Right lobe of liver (tissue), 6 donors: ENCODE measurements around the gene HOXB5. TPM values are rescaled to one million over a fixed set of nuclear protein-coding genes. Genes with fewer than 3 reads are reported as not detected.

Source experiments
- ATAC-seq, 4 donors: fragments of 200-7000 bp; cut with Tn5 transposase; one replicate each; pipeline ENCODE4 v1.9.1; 2020; ENCODE audit warnings: mild to moderate bottlenecking in 4 of 4, moderate library complexity in 4 of 4
- DNase-seq, 3 donors: peaks; one replicate each; pipeline ENCODE4 v3.0.0-alpha.2; 2020
- H3K27ac ChIP-seq, 3 donors: fragments of 200-600 bp; one replicate each; pipeline ENCODE4 v1.8.0; 2022
- H3K27me3 ChIP-seq, 2 donors: fragments of 200-600 bp; one replicate each; pipeline ENCODE4 v1.8.0; 2022
- H3K36me3 ChIP-seq, 4 donors: fragments of 200-600 bp; sonication (generic) in 1 of 4; one replicate each; pipeline versions ENCODE4 v1.5.1 to v1.8.0; 2017 to 2022; ENCODE audit warnings: control low read depth in 1 of 4
- H3K4me1 ChIP-seq, 4 donors: fragments of 200-600 bp; sonication (generic) in 1 of 4; one replicate each; pipeline versions ENCODE4 v1.5.1 to v1.8.0; 2017 to 2022; ENCODE audit warnings: control low read depth in 1 of 4
- H3K4me3 ChIP-seq, 3 donors: fragments of 200-600 bp; one replicate each; pipeline ENCODE4 v1.8.0; 2022
- H3K9me3 ChIP-seq, 4 donors: fragments of 200-600 bp; sonication (generic) in 1 of 4; one replicate each; pipeline versions ENCODE4 v1.5.1 to v1.8.0; 2017 to 2022; ENCODE audit warnings: control low read depth in 1 of 4
- CTCF ChIP-seq, 4 donors: fragments of 200-600 bp in 3 of 4; fragments of 450-650 bp in 1 of 4; IDR thresholded peaks; one replicate each; pipeline versions ENCODE4 v1.5.1 to v1.8.0; 2016 to 2022; ENCODE audit warnings: antibody characterized with exemption in 4 of 4, mild to moderate bottlenecking in 2 of 4
- POLR2A ChIP-seq: fragments of 450-650 bp; IDR thresholded peaks from one replicate; pipeline ENCODE4 v1.6.1; 2017; ENCODE audit warnings: antibody characterized with exemption, mild to moderate bottlenecking
- WGBS: methylation state at CpG from one replicate; pipeline ENCODE4 v1.1.6; 2018; ENCODE audit warnings: low coverage, low lambda C conversion rate; ENCODE audit not compliant: insufficient coverage; ENCODE audit errors: missing lambda C conversion rate; 5-methylcytosine and 5-hydroxymethylcytosine counted together
- intact Hi-C, 2 donors: fragments of 100-400 bp; cut with DNase I; formaldehyde crosslinking; loops; one replicate each; pipeline versions ENCODE4 v1.11.2 to v1.14.1; 2022
- total RNA-seq, 6 experiments: library from RNA; depleted of rRNA in 2 of 6; stranded (reverse); fragments of >200 nt in 2 of 6; fragmentation: NEBNext Ultra II Directional in 3 of 6; extraction: Animal tissue kit (Norgen Biotek cat#: 25700) in 3 of 6; gene quantifications; one replicate each; pipeline versions ENCODE4 v1.1.0 to v1.2.4, GENCODE V29; 2016 to 2023
- donor health status: DM: no; HTN: yes; CAD: no.
- donor health status: DM: no; HTN: no; CAD: no.
- donor health status: DM: no; HTN: no; CAD: no.
- donor health status: DM: no; HTN: yes; CAD: no.
- donor health status: DM: no; HTN: yes; CAD: no.

Gene HOXB5
- total RNA-seq, 6 experiments from 2014 or later: 0.11 to 0.29 (median 0.19) TPM; not detected in 1

GRCh38 chr17:48618256-48618896, 24.8 kb upstream of the HOXB5 start:
- no peaks in the 10 kb centered on the region for H3K9me3 ChIP-seq
- no peak overlapping the region for H3K27ac ChIP-seq
- WGBS: 2% methylated on average over 25 of the region's 25 CpGs
- peaks cover 0 to 4% (median 0%) of the 10 kb centered on the region in 4 donors for H3K4me1 ChIP-seq
- TF ChIP-seq CTCF (IDR thresholded peaks at IDR 0.05): peak; percentile 96 to 97 (median 97)
- TF ChIP-seq POLR2A: no peak
- peak; percentile 92 to 99 (median 97) for ATAC-seq
- no peak overlapping the region for H3K4me3 ChIP-seq
- intact Hi-C loops: loop anchor here in 1 of 2 donors (10.0 kb wide), 1 partner anchor 274 kb away; no protein-coding TSS in a partner anchor
- peaks cover 18 to 75% of the 10 kb centered on the region in 2 donors for H3K27me3 ChIP-seq
- H3K36me3 ChIP-seq: no peaks in the 10 kb centered on the region
- DNase-seq: peak; percentile 87 to 90 (median 87)

- H3K27me3 ChIP-seq: peaks cover 18 to 81% of the 10 kb centered on the region in 2 donors
- H3K27ac ChIP-seq: no peak overlapping the region
- no peak overlapping the region for H3K4me3 ChIP-seq
- peaks cover 0 to 4% (median 0%) of the 10 kb centered on the region in 4 donors for H3K4me1 ChIP-seq
- ATAC-seq: no peak
- TF ChIP-seq CTCF (IDR thresholded peaks at IDR 0.05) (no peak), POLR2A (no peak)
- DNase-seq: no peak
- WGBS: 10% methylated on average over 13 of the region's 43 CpGs
- no peaks in the 10 kb centered on the region for H3K36me3 ChIP-seq
- intact Hi-C loops: loop anchor here in 1 of 2 donors (10.0 kb wide), 1 partner anchor 273 kb away; no protein-coding TSS in a partner anchor
- H3K9me3 ChIP-seq: no peaks in the 10 kb centered on the region
These were observed 24.1 kb upstream of the HOXB5 start for GRCh38 chr17:48617471-48618255.

- Histone ChIP-seq H3K27ac (no peak overlapping the region), H3K36me3 (no peaks in the 10 kb centered on the region), H3K9me3 (no peaks in the 10 kb centered on the region), H3K27me3 (peaks cover 21 to 82% of the 10 kb centered on the region in 2 donors), H3K4me3 (no peak overlapping the region), H3K4me1 (peaks cover 0 to 4% (median 0%) of the 10 kb centered on the region in 4 donors)
- no peak for TF ChIP-seq CTCF (IDR thresholded peaks at IDR 0.05)
- TF ChIP-seq POLR2A: no peak
- DNase-seq (no peak), ATAC-seq (no peak)
- 13% methylated on average over 14 of the region's 15 CpGs for WGBS
- intact Hi-C loops: loop anchor here in 1 of 2 donors (10.0 kb wide), 1 partner anchor 272 kb away; no protein-coding TSS in a partner anchor
These were observed 23.3 kb upstream of the HOXB5 start for GRCh38 chr17:48616717-48617470.

- Histone ChIP-seq H3K9me3 (no peaks in the 10 kb centered on the region), H3K27ac (no peak overlapping the region), H3K27me3 (peaks cover 22 to 81% of the 10 kb centered on the region in 2 donors), H3K36me3 (no peaks in the 10 kb centered on the region), H3K4me3 (no peak overlapping the region), H3K4me1 (peaks cover 0 to 4% (median under 1%) of the 10 kb centered on the region in 4 donors)
- intact Hi-C loops: loop anchor here in 1 of 2 donors (10.0 kb wide), 1 partner anchor 271 kb away; no protein-coding TSS in a partner anchor
- TF ChIP-seq CTCF (IDR thresholded peaks at IDR 0.05) (no peak), POLR2A (no peak)
- ATAC-seq: no peak
- 16% methylated on average over 15 of the region's 17 CpGs for WGBS
- no peak for DNase-seq
These were observed 22.6 kb upstream of the HOXB5 start for GRCh38 chr17:48615963-48616716.
